Measurements from ENCODE around the gene FKBP7.
"Not testable (repeated sequence)": the region's sequence is repeated elsewhere in the genome, so short reads cannot be mapped to it uniquely, and the experiment has no call there.

The FKBP7 gene

DNA sequence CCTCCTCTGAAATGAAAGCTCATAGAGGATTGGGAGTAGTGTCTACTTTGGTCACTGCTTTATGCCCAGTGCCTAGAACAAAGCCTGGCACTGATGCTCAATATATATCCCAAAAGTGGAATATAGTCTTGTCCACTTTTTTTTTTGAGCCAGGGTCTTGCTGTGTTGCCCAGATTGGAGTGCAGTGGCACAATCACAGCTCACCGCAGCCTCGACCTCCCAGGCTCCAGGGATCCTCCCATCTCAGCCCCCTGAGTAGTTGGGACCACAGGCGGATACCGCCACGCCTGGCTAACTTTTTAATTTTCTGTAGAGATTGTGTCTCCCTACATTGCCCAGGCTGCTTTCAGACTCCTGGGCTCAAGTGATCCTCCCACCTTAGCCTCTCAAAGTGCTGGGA, 3.8 kb downstream of the FKBP7 start:
- TF ChIP-seq, protein P1, sequence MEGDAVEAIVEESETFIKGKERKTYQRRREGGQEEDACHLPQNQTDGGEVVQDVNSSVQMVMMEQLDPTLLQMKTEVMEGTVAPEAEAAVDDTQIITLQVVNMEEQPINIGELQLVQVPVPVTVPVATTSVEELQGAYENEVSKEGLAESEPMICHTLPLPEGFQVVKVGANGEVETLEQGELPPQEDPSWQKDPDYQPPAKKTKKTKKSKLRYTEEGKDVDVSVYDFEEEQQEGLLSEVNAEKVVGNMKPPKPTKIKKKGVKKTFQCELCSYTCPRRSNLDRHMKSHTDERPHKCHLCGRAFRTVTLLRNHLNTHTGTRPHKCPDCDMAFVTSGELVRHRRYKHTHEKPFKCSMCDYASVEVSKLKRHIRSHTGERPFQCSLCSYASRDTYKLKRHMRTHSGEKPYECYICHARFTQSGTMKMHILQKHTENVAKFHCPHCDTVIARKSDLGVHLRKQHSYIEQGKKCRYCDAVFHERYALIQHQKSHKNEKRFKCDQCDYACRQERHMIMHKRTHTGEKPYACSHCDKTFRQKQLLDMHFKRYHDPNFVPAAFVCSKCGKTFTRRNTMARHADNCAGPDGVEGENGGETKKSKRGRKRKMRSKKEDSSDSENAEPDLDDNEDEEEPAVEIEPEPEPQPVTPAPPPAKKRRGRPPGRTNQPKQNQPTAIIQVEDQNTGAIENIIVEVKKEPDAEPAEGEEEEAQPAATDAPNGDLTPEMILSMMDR (IDR thresholded peaks at IDR 0.05; ENCODE audit: low read depth, low read length, missing control alignments), result no peak
- in situ Hi-C loops (cut with HindIII; ENCODE audit: low sequenced_read_pairs), result no loop called here
- no peak for DNase-seq (ENCODE audit: low read depth)
- H3K4me3 ChIP-seq (ENCODE audit: low read depth, low read length), result no peak overlapping the region

DNA sequence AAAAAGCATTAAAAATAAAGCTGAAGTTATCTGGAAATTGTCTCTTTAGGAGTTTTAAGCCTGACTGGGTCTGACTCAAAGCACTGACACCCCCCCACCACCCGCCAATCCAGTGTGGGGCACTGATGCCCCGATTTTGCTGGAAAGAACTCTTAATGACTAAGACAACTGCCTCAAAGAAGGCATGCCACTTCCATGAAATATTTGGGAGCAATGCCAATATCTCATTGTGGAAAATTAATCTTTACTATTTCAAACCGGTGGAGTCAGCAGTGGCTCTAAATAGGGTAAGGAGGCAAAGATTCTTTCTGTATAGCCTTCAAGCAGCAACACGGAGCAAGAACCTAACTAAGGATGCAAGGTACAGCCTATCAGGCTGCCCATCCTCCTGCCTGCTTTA, 4.5 kb downstream of the FKBP7 start:
- no peak for DNase-seq (ENCODE audit: low read depth)
- TF ChIP-seq, protein P1 (IDR thresholded peaks at IDR 0.05; ENCODE audit: low read depth, low read length, missing control alignments), result no peak
- no peak overlapping the region for H3K4me3 ChIP-seq (ENCODE audit: low read depth, low read length)
- in situ Hi-C loops (cut with HindIII; ENCODE audit: low sequenced_read_pairs), result no loop called here

GRCh38 chr2:178473373-178473772, 5.0 kb downstream of the FKBP7 start:
- TF ChIP-seq, protein P1 (IDR thresholded peaks at IDR 0.05; ENCODE audit: low read depth, low read length, missing control alignments), result no peak
- DNase-seq (ENCODE audit: low read depth), result no peak
- H3K4me3 ChIP-seq (ENCODE audit: low read depth, low read length), result no peak overlapping the region
- in situ Hi-C loops (cut with HindIII; ENCODE audit: low sequenced_read_pairs), result no loop called here

GRCh38 chr2:178471313-178471712, 7.1 kb downstream of the FKBP7 start:
- DNase-seq (ENCODE audit: low read depth); in situ Hi-C loops (cut with HindIII; ENCODE audit: low sequenced_read_pairs); H3K4me3 ChIP-seq (ENCODE audit: low read depth, low read length): not testable (repeated sequence)

GRCh38 chr2:178469219-178469849, 9.1 kb downstream of the FKBP7 start:
- no peak for DNase-seq (ENCODE audit: low read depth)
- in situ Hi-C loops (cut with HindIII; ENCODE audit: low sequenced_read_pairs), result no loop called here
- H3K4me3 ChIP-seq (ENCODE audit: low read depth, low read length), result no peak overlapping the region
- TF ChIP-seq, protein P1 (IDR thresholded peaks at IDR 0.05; ENCODE audit: low read depth, low read length, missing control alignments), result no peak

- no peak overlapping the region for H3K4me3 ChIP-seq (ENCODE audit: low read depth, low read length)
- no peak for DNase-seq (ENCODE audit: low read depth)
- in situ Hi-C loops (cut with HindIII; ENCODE audit: low sequenced_read_pairs), result no loop called here
- TF ChIP-seq, protein P1 (IDR thresholded peaks at IDR 0.05; ENCODE audit: low read depth, low read length, missing control alignments), result no peak
Measured at GRCh38 chr2:178457390-178457886, 21.0 kb downstream of the FKBP7 start.

DNA sequence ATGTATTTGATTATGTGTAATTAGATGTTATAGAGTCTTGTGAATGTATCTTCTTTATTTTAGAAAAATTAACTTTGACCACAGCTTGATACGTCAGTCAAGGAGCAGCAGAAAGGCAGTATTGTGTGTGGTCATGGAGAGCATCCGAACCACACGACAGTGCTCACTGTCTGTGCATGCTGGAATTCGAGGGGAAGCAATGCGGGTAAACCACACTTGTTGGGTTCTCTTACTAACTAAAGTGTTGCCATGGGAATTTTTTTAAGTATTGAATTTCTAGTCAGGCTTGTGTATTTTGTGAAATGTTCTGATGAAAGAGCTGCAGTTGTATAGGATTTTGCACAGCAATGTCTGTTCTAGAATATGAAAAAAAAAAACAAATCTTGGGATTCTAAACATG, 22.5 kb downstream of the FKBP7 start:
- no peak overlapping the region for H3K4me3 ChIP-seq (ENCODE audit: low read depth, low read length)
- DNase-seq (ENCODE audit: low read depth), result no peak
- in situ Hi-C loops (cut with HindIII; ENCODE audit: low sequenced_read_pairs), result no loop called here
- TF ChIP-seq, protein P1 (IDR thresholded peaks at IDR 0.05; ENCODE audit: low read depth, low read length, missing control alignments), result no peak
